ENCODE data around the gene NFIA. TPM values are rescaled to one million over a fixed set of nuclear protein-coding genes. Genes with fewer than 3 reads are reported as not detected.

The NFIA gene
- total RNA-seq, 1 donor from 2014 or later, result 1.2 TPM

DNA sequence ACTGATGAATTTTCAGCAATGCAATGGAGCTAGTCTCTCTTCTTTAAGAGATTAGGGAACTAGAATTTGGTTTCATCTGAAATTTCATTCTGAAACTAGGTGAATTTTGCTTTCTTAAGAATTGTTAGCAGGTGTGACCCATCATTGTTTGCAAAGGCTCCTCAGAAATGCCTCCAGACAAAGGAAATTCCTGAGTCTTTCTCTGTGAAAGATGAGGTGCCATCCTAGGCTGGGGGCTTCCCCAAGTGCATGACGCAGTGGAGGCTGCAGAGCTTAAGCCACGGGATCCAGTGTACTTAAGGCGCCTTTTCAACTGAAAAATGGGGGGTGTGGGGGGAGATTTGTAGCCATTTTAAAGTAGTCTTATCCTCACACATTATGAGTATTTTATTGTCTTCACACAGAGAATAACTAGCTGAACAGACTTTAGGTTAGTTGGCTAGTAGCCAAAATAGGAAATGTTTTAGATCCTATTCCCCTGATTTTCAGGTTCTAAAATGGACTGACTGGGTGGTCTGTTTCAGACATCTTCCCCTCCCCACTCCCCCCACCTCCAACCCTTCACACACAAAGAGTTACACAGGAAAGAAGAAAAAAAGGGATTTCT lies 202.0 kb downstream of the NFIA start:
- no peaks in the 10 kb centered on the region for H3K4me1 Mint-ChIP-seq (ENCODE audit: low read depth)
- H3K27me3 Mint-ChIP-seq, result peaks cover 7% of the 10 kb centered on the region
- DNase-seq (ENCODE audit: low spot score, unreplicated experiment), result no peak
- no peaks in the 10 kb centered on the region for H3K9me3 Mint-ChIP-seq (ENCODE audit: low read depth)
- H3K36me3 Mint-ChIP-seq (ENCODE audit: insufficient read depth), result no peaks in the 10 kb centered on the region
- TF ChIP-seq, protein P1, sequence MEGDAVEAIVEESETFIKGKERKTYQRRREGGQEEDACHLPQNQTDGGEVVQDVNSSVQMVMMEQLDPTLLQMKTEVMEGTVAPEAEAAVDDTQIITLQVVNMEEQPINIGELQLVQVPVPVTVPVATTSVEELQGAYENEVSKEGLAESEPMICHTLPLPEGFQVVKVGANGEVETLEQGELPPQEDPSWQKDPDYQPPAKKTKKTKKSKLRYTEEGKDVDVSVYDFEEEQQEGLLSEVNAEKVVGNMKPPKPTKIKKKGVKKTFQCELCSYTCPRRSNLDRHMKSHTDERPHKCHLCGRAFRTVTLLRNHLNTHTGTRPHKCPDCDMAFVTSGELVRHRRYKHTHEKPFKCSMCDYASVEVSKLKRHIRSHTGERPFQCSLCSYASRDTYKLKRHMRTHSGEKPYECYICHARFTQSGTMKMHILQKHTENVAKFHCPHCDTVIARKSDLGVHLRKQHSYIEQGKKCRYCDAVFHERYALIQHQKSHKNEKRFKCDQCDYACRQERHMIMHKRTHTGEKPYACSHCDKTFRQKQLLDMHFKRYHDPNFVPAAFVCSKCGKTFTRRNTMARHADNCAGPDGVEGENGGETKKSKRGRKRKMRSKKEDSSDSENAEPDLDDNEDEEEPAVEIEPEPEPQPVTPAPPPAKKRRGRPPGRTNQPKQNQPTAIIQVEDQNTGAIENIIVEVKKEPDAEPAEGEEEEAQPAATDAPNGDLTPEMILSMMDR (IDR thresholded peaks at IDR 0.05; ENCODE audit: unreplicated experiment), result no peak
- no peak overlapping the region for H3K4me3 Mint-ChIP-seq (ENCODE audit: low read depth)
- H3K27ac Mint-ChIP-seq, result no peak overlapping the region

DNA sequence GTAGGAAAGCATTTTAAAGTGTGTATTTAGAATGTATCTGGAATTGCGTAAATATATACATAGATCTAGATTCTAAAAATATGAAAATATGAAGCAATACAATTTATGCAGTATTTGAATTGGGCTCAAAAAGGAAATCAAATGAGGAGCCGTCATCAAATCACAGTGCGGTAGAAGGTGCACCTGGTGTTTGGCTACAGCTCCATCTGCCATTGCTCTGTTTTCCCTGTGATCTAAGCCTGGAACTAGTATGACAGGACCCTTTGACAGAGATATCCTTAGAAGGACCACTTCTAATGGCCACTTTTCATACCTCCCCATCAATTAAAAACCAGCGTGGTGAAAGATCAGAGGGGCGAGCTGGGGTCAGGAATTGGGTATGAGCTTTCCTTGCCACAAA lies 202.6 kb downstream of the NFIA start:
- H3K36me3 Mint-ChIP-seq (ENCODE audit: insufficient read depth), result no peaks in the 10 kb centered on the region
- H3K9me3 Mint-ChIP-seq (ENCODE audit: low read depth), result no peaks in the 10 kb centered on the region
- TF ChIP-seq, protein P1 (IDR thresholded peaks at IDR 0.05; ENCODE audit: unreplicated experiment), result no peak
- H3K4me3 Mint-ChIP-seq (ENCODE audit: low read depth), result no peak overlapping the region
- DNase-seq (ENCODE audit: low spot score, unreplicated experiment), result no peak
- no peak overlapping the region for H3K27ac Mint-ChIP-seq
- H3K4me1 Mint-ChIP-seq (ENCODE audit: low read depth), result no peaks in the 10 kb centered on the region
- H3K27me3 Mint-ChIP-seq, result peaks cover 9% of the 10 kb centered on the region

DNA sequence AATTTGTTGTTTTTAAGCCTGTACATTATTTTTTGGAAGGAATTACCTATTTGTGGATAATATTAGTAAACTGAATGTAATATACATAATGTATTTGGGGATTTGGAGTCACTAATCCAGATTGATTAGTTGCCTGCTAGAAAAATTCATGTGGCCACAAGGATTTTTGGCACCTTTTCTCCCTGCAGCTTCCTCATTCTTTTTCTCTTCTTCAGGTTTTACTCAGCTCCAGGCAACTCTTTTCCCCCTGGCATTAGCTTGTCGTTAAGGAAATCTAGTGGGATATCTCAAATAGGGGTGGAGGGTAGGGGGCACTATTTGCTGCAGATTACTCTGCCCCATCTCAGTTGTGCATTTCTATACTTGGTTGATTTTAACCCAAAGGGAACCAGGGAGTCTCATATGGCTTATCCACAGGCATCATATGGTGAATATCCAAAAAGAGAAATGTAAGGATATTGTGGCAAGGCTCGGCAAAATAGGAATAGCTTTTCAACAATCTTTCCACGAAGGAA lies 203.1 kb downstream of the NFIA start:
- no peaks in the 10 kb centered on the region for H3K36me3 Mint-ChIP-seq (ENCODE audit: insufficient read depth)
- peaks cover 11% of the 10 kb centered on the region for H3K27me3 Mint-ChIP-seq

DNA sequence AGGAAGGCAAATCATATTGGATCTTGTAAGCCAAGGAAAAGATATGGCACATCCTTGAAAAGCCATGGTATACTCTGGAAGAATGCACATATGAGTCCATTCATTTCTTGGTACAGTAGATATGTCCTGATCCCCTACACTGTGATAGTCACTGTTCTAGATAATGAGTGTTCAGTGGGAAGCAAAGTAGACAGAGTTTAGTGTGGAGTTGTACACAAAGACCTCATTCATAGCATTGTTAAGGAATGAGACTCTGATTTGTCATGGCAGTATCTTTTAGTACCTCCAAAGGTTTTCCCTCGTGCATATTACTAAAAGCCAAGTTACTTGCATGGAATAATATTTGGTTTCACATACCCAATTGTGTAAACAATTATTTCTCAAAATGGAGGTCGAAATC lies 204.7 kb downstream of the NFIA start:
- peaks cover 18% of the 10 kb centered on the region for H3K27me3 Mint-ChIP-seq
- H3K4me1 Mint-ChIP-seq (ENCODE audit: low read depth), result no peaks in the 10 kb centered on the region
- H3K27ac Mint-ChIP-seq, result no peak overlapping the region
- no peak for DNase-seq (ENCODE audit: low spot score, unreplicated experiment)
- TF ChIP-seq, protein P1 (IDR thresholded peaks at IDR 0.05; ENCODE audit: unreplicated experiment), result no peak
- no peaks in the 10 kb centered on the region for H3K9me3 Mint-ChIP-seq (ENCODE audit: low read depth)
- no peaks in the 10 kb centered on the region for H3K36me3 Mint-ChIP-seq (ENCODE audit: insufficient read depth)
- no peak overlapping the region for H3K4me3 Mint-ChIP-seq (ENCODE audit: low read depth)

More for the DNA sequence above, 203.1 kb downstream of the NFIA start:
- Mint-ChIP-seq H3K27ac (no peak overlapping the region), H3K4me1 (ENCODE audit: low read depth) (no peaks in the 10 kb centered on the region), H3K9me3 (ENCODE audit: low read depth) (no peaks in the 10 kb centered on the region), H3K4me3 (ENCODE audit: low read depth) (no peak overlapping the region)
- TF ChIP-seq, protein P1 (IDR thresholded peaks at IDR 0.05; ENCODE audit: unreplicated experiment), result no peak
- DNase-seq (ENCODE audit: low spot score, unreplicated experiment), result no peak

DNA sequence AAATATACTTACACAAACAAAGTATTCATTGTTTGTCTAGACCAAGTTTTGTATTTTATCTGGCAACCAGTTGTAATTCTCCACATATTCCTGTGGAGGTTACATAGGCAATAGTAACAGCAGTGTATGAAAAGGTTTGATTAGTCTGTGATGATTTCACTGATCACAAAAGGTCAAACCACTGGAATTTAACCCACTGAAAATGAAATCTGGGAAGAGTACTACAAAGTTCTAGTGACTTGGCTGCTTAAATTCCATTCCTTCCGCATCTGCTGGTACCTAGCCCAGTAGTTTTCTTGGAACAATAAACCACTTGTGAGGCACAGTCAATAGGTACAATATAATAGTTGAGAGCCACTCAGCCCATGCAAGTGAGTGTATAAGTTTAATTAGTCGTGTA lies 205.4 kb downstream of the NFIA start:
- Mint-ChIP-seq H3K27me3 (peaks cover 18% of the 10 kb centered on the region), H3K27ac (no peak overlapping the region), H3K4me1 (ENCODE audit: low read depth) (no peaks in the 10 kb centered on the region), H3K36me3 (ENCODE audit: insufficient read depth) (no peaks in the 10 kb centered on the region), H3K9me3 (ENCODE audit: low read depth) (no peaks in the 10 kb centered on the region), H3K4me3 (ENCODE audit: low read depth) (no peak overlapping the region)
- DNase-seq (ENCODE audit: low spot score, unreplicated experiment), result no peak
- TF ChIP-seq, protein P1 (IDR thresholded peaks at IDR 0.05; ENCODE audit: unreplicated experiment), result no peak

All from progenitor cell of endocrine pancreas (in vitro differentiated cells).